HEK293T (cell line): ENCODE measurements around the gene ZNF503.

Experiments
- ARNT ChIP-seq: fragments of 450-650 bp; IDR thresholded peaks from 2 replicates; pipeline ENCODE4 v1.6.1; 2017; ENCODE audit warnings: mild to moderate bottlenecking
- BHLHE40 ChIP-seq: fragments of 450-650 bp; IDR thresholded peaks from 2 replicates; pipeline ENCODE4 v1.6.1; 2016; ENCODE audit warnings: mild to moderate bottlenecking, moderate library complexity, borderline replicate concordance
- CTBP1 ChIP-seq: fragments of 450-650 bp; IDR thresholded peaks from 2 replicates; pipeline ENCODE4 v1.6.1; 2016; ENCODE audit warnings: borderline replicate concordance
- ELF4 ChIP-seq: fragments of 450-650 bp; IDR thresholded peaks from 2 replicates; pipeline ENCODE4 v1.6.1; 2017; ENCODE audit warnings: antibody characterized with exemption
- FOXA1 ChIP-seq: fragments of 450-650 bp; IDR thresholded peaks from 2 replicates; pipeline ENCODE4 v1.6.1; 2016; ENCODE audit warnings: mild to moderate bottlenecking
- FOXK2 ChIP-seq: fragments of 450-650 bp; IDR thresholded peaks from 2 replicates; pipeline ENCODE4 v1.6.1; 2016; ENCODE audit warnings: mild to moderate bottlenecking
- FOXM1 ChIP-seq: fragments of 450-650 bp; IDR thresholded peaks from 2 replicates; pipeline ENCODE4 v1.6.1; 2017; ENCODE audit warnings: mild to moderate bottlenecking, borderline replicate concordance
- HDGF ChIP-seq: fragments of 450-650 bp; IDR thresholded peaks from 2 replicates; pipeline ENCODE4 v1.6.1; 2017; ENCODE audit warnings: antibody characterized with exemption, borderline replicate concordance
- LEF1 ChIP-seq: fragments of 450-650 bp; IDR thresholded peaks from 2 replicates; pipeline ENCODE4 v1.6.1; 2017; ENCODE audit warnings: mild to moderate bottlenecking, borderline replicate concordance
- SUZ12 ChIP-seq: fragments of 450-650 bp; IDR thresholded peaks from 2 replicates; pipeline ENCODE4 v1.6.1; 2016; ENCODE audit warnings: mild to moderate bottlenecking
- ZNF384 ChIP-seq: fragments of 450-650 bp; IDR thresholded peaks from 2 replicates; pipeline ENCODE4 v1.6.1; 2016

DNA sequence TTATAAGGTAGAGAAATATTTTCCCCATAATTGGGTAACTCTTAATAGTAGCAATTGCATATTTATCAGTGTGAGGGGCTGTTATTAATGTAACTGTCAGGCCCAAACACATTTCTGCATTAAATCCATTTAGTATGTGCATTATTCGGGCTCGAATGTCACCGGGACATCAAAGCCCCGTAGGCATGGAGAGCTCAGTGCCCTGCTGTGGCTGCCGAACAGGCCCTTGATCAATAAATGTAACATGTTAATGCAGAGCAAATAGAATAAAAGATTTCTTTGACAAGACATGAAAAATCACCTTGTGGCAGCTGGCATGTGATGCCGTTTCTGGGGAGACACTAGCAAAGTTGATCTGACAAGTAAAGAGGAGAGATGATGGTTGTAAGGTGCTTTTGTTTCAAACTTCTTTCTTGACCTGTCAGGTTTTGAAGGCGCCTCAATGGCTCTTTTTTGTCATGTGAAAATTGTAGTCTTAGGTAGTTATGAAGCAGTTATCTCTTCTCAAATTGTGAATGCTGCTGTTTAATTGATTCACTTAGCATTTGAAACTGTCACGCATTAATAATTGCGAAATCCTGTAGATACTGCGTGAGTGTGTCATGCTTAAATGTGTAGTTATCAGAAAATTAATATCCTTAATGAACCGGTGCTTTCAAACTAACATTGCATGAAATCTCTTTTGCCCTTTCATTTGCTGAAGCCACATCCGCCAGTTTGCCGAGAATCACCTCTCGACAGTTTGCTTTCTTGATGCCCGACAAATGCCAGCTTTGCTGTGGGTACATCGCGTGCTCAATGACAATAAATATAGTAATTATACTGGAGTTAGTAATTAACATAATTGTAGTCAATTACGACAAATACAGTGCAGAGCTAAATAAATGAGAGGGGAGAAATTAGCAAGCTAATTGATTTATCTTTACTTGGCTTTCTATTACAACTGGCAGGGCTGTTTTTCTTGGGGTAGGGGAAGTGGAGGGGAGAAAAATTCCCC lies 49.4 kb upstream of the ZNF503 start:
- TF ChIP-seq FOXA1 (no peak), BHLHE40 (no peak), ZNF384 (no peak), FOXM1 (no peak), ELF4 (no peak), SUZ12 (no peak), HDGF (no peak), ARNT (no peak), CTBP1 (no peak), LEF1 (no peak), FOXK2 (no peak)
